HCT116 (cell line): ENCODE results near the gene GDF10. TPM values are rescaled to one million over a fixed set of nuclear protein-coding genes. Genes with fewer than 3 reads are reported as not detected.

Experiments
- ATAC-seq: fragments of 200-7000 bp; cut with Tn5 transposase; 2 replicates; pipeline ENCODE4 v1.9.1; 2020; ENCODE audit warnings: mild to moderate bottlenecking, moderate library complexity
- BruUV-seq: library from RNA; stranded (reverse); fragments of 400-500 nt; replicated peaks from 2 replicates; lab custom pipeline; 2021; lab: Mats Ljungman, UMichigan
- CTCF ChIA-PET: fragments of 300-600 bp; sonication (Branson Sonifier 250); formaldehyde crosslinking; loops from one replicate; lab custom pipeline; 2021; ENCODE audit warnings: antibody characterized with exemption; lab: Charles Lee
- POLR2A ChIA-PET: fragments of 300-600, 350-600 bp; sonication (Branson Sonifier 250); formaldehyde crosslinking; loops from one replicate; lab custom pipeline; 2021; ENCODE audit warnings: antibody characterized with exemption; lab: Charles Lee
- RAD21 ChIA-PET, 2 experiments: fragments of 300-600 bp; sonication (Branson Sonifier 250); formaldehyde crosslinking; loops; one replicate each; lab custom pipeline; 2023; ENCODE audit warnings: low total read pairs in 2 of 2; ENCODE audit not compliant: uncharacterized antibody in 2 of 2, unreplicated experiment in 2 of 2, low non-redundant PET in 1 of 2; lab: Charles Lee
- DNase-seq: peaks from one replicate; pipeline ENCODE4 v3.0.0-alpha.2; 2010; ENCODE audit warnings: low read depth, low spot score
- H2AFZ ChIP-seq: fragments of 200-600 bp; shearing (Covaris generic), sonication (generic); 2 replicates; pipeline ENCODE4 v1.6.1; 2017; ENCODE audit warnings: low read depth, mixed run types, mixed read lengths, antibody characterized with exemption, low read length; ENCODE audit not compliant: poor library complexity, severe bottlenecking
- H3K27ac ChIP-seq: 2 replicates; pipeline ENCODE4 v1.5.1; 2012; ENCODE audit warnings: low read depth, low read length
- H3K27me3 ChIP-seq: fragments of 200-600 bp; sonication (generic); 2 replicates; pipeline ENCODE4 v1.6.1; 2016; ENCODE audit warnings: mixed run types, low read length, mixed read lengths; ENCODE audit not compliant: insufficient read depth
- H3K36me3 ChIP-seq, 2 experiments: fragments of 200-500 bp in 1 of 2; fragments of 200-600 bp in 1 of 2; sonication (Bioruptor generic) in 1 of 2; sonication (generic) in 1 of 2; 2 replicates each; pipeline versions ENCODE4 v1.5.1 to v1.6.1; 2014 to 2016; ENCODE audit warnings: low read length in 2 of 2, inconsistent platforms in 1 of 2, mixed read lengths in 1 of 2, mixed run types in 1 of 2; ENCODE audit not compliant: insufficient read depth in 2 of 2, control insufficient read depth in 1 of 2
- H3K4me1 ChIP-seq, 2 experiments: fragments of 200-600 bp in 1 of 2; sonication (generic) in 1 of 2; 2 replicates each; pipeline versions ENCODE4 v1.5.1 to v1.6.1; 2012 to 2017; ENCODE audit warnings: low read length in 2 of 2, inconsistent platforms in 1 of 2, mild to moderate bottlenecking in 1 of 2, mixed read lengths in 1 of 2, mixed run types in 1 of 2, moderate library complexity in 1 of 2; ENCODE audit not compliant: insufficient read depth in 2 of 2, control insufficient read depth in 1 of 2
- H3K4me2 ChIP-seq: fragments of 200-600 bp; sonication (generic); 2 replicates; pipeline ENCODE4 v1.6.1; 2017; ENCODE audit warnings: mixed run types, low read length, mixed read lengths
- H3K4me3 ChIP-seq, 2 experiments: fragments of 200-600 bp in 1 of 2; sonication (generic) in 1 of 2; replicated peaks in 1 of 2; 2 replicates each; pipeline ENCODE4 v1.5.1; 2011 to 2016; ENCODE audit warnings: low read length in 2 of 2, control low read depth in 1 of 2, low read depth in 1 of 2, mild to moderate bottlenecking in 1 of 2, mixed read lengths in 1 of 2, mixed run types in 1 of 2
- H3K79me2 ChIP-seq: fragments of 200-600 bp; sonication (generic); 2 replicates; pipeline ENCODE4 v1.6.1; 2017; ENCODE audit warnings: mild to moderate bottlenecking, mixed run types, low read length, moderate library complexity, mixed read lengths; ENCODE audit not compliant: insufficient read depth
- H3K9ac ChIP-seq: fragments of 200-600 bp; sonication (generic); 2 replicates; pipeline ENCODE4 v1.6.1; 2016; ENCODE audit warnings: low read length, mixed read lengths
- H3K9me2 ChIP-seq: fragments of 200-600 bp; sonication (generic), shearing (Covaris generic); 2 replicates; pipeline ENCODE4 v1.6.1; 2017; ENCODE audit warnings: mixed run types, mild to moderate bottlenecking, moderate library complexity; ENCODE audit not compliant: insufficient read depth
- H3K9me3 ChIP-seq, 2 experiments: fragments of 200-500 bp in 1 of 2; fragments of 200-600 bp in 1 of 2; sonication (Bioruptor generic) in 1 of 2; sonication (generic) in 1 of 2; 2 replicates each; pipeline ENCODE4 v1.6.1; 2014 to 2017; ENCODE audit warnings: low read length in 2 of 2, mixed read lengths in 2 of 2, inconsistent platforms in 1 of 2, low read depth in 1 of 2, mild to moderate bottlenecking in 1 of 2, mixed run types in 1 of 2, moderate library complexity in 1 of 2; ENCODE audit not compliant: control insufficient read depth in 1 of 2, insufficient read depth in 1 of 2
- H4K20me1 ChIP-seq: fragments of 200-600 bp; sonication (generic), shearing (Covaris generic); 2 replicates; pipeline ENCODE4 v1.6.1; 2017; ENCODE audit warnings: mixed run types, mild to moderate bottlenecking, moderate library complexity; ENCODE audit not compliant: insufficient read depth
- ATF3 ChIP-seq: IDR thresholded peaks from 2 replicates; pipeline ENCODE4 v1.6.1; 2012
- CBX3 ChIP-seq: IDR thresholded peaks from 2 replicates; pipeline ENCODE4 v1.6.1; 2012; ENCODE audit warnings: low read depth
- CEBPB ChIP-seq: IDR thresholded peaks from 2 replicates; pipeline ENCODE4 v1.6.1; 2012; ENCODE audit warnings: low read depth
- EGR1 ChIP-seq: IDR thresholded peaks from 2 replicates; pipeline ENCODE4 v1.6.1; 2012; ENCODE audit warnings: low read depth
- ELF1 ChIP-seq: IDR thresholded peaks from 2 replicates; pipeline ENCODE4 v1.6.1; 2012; ENCODE audit warnings: low read depth, borderline replicate concordance
- EZH2 ChIP-seq: fragments of 200-600 bp; sonication (generic); IDR thresholded peaks from 2 replicates; pipeline ENCODE4 v1.6.1; 2017; ENCODE audit warnings: antibody characterized with exemption, mixed run types
- EZH2phosphoT487 ChIP-seq: fragments of 200-600 bp; IDR thresholded peaks from 2 replicates; pipeline ENCODE4 v1.6.1; 2018; ENCODE audit warnings: antibody characterized with exemption, borderline replicate concordance
- FOSL1 ChIP-seq: IDR thresholded peaks from 2 replicates; pipeline ENCODE4 v1.6.1; 2012; ENCODE audit warnings: low read depth
- POLR2A ChIP-seq: IDR thresholded peaks from 2 replicates; pipeline ENCODE4 v1.7.0; 2011; ENCODE audit warnings: borderline replicate concordance; ENCODE audit not compliant: insufficient read depth, insufficient read length; ENCODE audit errors: extremely low read depth
- POLR2AphosphoS5 ChIP-seq: IDR thresholded peaks from 2 replicates; pipeline ENCODE4 v1.6.1; 2011; ENCODE audit warnings: mild to moderate bottlenecking, low read depth, low read length, moderate library complexity
- RAD21 ChIP-seq: IDR thresholded peaks from 2 replicates; pipeline ENCODE4 v1.6.1; 2012; ENCODE audit warnings: low read depth, mild to moderate bottlenecking
- SIN3A ChIP-seq: IDR thresholded peaks from 2 replicates; pipeline ENCODE4 v1.6.1; 2012; ENCODE audit warnings: low read depth
- SP1 ChIP-seq: IDR thresholded peaks from 2 replicates; pipeline ENCODE4 v1.6.1; 2012; ENCODE audit warnings: low read depth
- SRF ChIP-seq: IDR thresholded peaks from 2 replicates; pipeline ENCODE4 v1.6.1; 2012; ENCODE audit warnings: low read depth
- TCF7L2 ChIP-seq: IDR thresholded peaks from 2 replicates; pipeline ENCODE4 v1.7.0; 2011; ENCODE audit warnings: borderline replicate concordance, inconsistent platforms; ENCODE audit not compliant: insufficient read depth, insufficient read length; ENCODE audit errors: extremely low read depth
- YY1 ChIP-seq: IDR thresholded peaks from 2 replicates; pipeline ENCODE4 v1.6.1; 2011; ENCODE audit warnings: low read length, low read depth, moderate library complexity, mild to moderate bottlenecking; ENCODE audit not compliant: insufficient replicate concordance; ENCODE audit errors: extremely low read depth
- ZFX ChIP-seq: fragments of 450-650 bp; IDR thresholded peaks from 2 replicates; pipeline ENCODE4 v1.6.1; 2017
- intact Hi-C: fragments of 100-400 bp; cut with micrococcal nuclease; formaldehyde crosslinking; loops from 2 replicates; pipeline ENCODE4 v1.10.0; 2022
- total RNA-seq: library from RNA; stranded (reverse); gene quantifications from one replicate; pipeline ENCODE4 v1.2.1, GENCODE V29; 2021; ENCODE audit not compliant: unreplicated experiment
- TF ChIP-seq, protein P1 (sequence below): IDR thresholded peaks from 2 replicates; pipeline ENCODE4 v1.6.1; 2012
- TF ChIP-seq, protein P2 (sequence below): IDR thresholded peaks from 2 replicates; pipeline ENCODE4 v1.6.1; 2011; ENCODE audit warnings: mild to moderate bottlenecking, low read length, moderate library complexity; ENCODE audit not compliant: insufficient replicate concordance; ENCODE audit errors: extremely low read depth

Gene GDF10
- total RNA-seq, 1 experiment from 2014 or later, result not detected

GRCh38 chr10:47359101-47359500 is 59.1 kb downstream of the GDF10 start:
- Histone ChIP-seq H4K20me1 (no peaks in the 10 kb centered on the region), H3K79me2 (no peaks in the 10 kb centered on the region), H3K9me2 (no peaks in the 10 kb centered on the region), H3K4me1 (peaks cover 0 to 12% of the 10 kb centered on the region in 2 experiments; a peak in 1 of 4 replicates), H3K27ac (no peak overlapping the region), H3K4me2 (no peak overlapping the region), H3K36me3 (no peaks in the 10 kb centered on the region), H3K27me3 (no peaks in the 10 kb centered on the region), H2AFZ (no peak overlapping the region), H3K9ac (no peak overlapping the region), H3K9me3 (no peaks in the 10 kb centered on the region), H3K4me3 (no peak overlapping the region)
- DNase-seq, result no peak
- BruUV-seq, result no TSS peak
- TF ChIP-seq ATF3 (no peak), RAD21 (no peak), EGR1 (no peak), POLR2AphosphoS5 (no peak), FOSL1 (no peak), ZFX (no peak), POLR2A (no peak), TCF7L2 (no peak), ELF1 (no peak), CEBPB (no peak)
- intact Hi-C loops, result no loop called here
- ChIA-PET CTCF (no interaction called here), POLR2A (no interaction called here), RAD21 (no interaction called here)
- no peak for ATAC-seq

DNA sequence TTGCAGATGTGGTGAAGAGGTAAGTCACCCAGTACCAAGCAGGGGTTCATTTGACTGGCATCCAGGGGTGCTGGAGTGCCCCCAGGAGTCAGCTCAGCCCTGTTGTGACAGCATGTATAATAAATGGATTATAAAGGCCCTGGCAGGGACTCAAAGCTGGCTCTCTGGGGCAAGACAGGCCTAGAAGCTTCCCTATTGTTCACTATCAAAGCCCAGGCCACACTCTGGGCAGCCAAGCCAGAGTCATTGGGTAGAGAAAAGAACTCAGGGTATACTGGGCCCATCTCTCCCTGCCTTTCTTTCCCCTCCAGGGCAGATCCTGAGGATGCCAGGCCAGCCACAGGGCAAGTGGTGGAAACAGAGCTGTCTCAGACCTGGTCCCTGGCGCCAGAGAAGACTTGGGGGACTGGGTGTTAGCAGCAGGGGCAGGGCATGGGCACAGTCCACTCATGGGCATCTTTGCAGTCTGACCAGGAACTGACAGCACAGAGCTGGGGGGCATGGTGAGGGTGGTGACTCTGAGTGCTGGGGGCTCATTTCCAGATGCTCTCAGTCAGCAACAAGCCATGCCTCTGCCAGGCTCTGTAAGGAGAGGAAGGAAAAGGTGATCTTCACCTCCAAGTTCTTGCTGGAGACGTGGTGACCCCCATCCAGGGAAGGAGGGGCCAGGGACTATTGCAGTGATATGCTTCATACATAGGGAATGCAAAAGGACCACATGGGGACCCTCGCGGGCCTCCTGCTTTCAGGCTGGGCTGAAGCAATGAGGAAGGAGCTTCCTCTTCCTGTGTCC is 59.8 kb downstream of the GDF10 start:
- H3K27ac ChIP-seq, result no peak overlapping the region
- ChIA-PET RAD21 (no interaction called here), POLR2A (no interaction called here), CTCF (no interaction called here)
- peaks cover 0 to 18% of the 10 kb centered on the region in 2 experiments; a peak in 1 of 4 replicates for H3K4me1 ChIP-seq
- H3K4me3 ChIP-seq, result no peak overlapping the region
- H3K9ac ChIP-seq, result no peak overlapping the region
- ATAC-seq (no peak), DNase-seq (no peak)
- no peaks in the 10 kb centered on the region for H3K79me2 ChIP-seq
- intact Hi-C loops, result loop anchor here (5.0 kb wide), 1 partner anchor 77 kb away; no protein-coding TSS in a partner anchor
- H3K9me3 ChIP-seq, result no peaks in the 10 kb centered on the region
- no TSS peak for BruUV-seq
- H3K9me2 ChIP-seq, result no peaks in the 10 kb centered on the region
- H3K4me2 ChIP-seq, result no peak overlapping the region
- no peaks in the 10 kb centered on the region for H4K20me1 ChIP-seq
- H3K36me3 ChIP-seq, result no peaks in the 10 kb centered on the region
- H2AFZ ChIP-seq, result no peak overlapping the region
- no peaks in the 10 kb centered on the region for H3K27me3 ChIP-seq
- TF ChIP-seq EZH2phosphoT487 (no peak), EZH2 (no peak), SIN3A (no peak), YY1 (no peak), ATF3 (no peak), RAD21 (no peak), ZFX (no peak), SRF (no peak), CEBPB (no peak), POLR2AphosphoS5 (no peak), SP1 (no peak), FOSL1 (no peak), EGR1 (no peak), CBX3 (no peak)
- TF ChIP-seq, protein P1, sequence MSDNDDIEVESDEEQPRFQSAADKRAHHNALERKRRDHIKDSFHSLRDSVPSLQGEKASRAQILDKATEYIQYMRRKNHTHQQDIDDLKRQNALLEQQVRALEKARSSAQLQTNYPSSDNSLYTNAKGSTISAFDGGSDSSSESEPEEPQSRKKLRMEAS, result no peak
- TF ChIP-seq, protein P2, sequence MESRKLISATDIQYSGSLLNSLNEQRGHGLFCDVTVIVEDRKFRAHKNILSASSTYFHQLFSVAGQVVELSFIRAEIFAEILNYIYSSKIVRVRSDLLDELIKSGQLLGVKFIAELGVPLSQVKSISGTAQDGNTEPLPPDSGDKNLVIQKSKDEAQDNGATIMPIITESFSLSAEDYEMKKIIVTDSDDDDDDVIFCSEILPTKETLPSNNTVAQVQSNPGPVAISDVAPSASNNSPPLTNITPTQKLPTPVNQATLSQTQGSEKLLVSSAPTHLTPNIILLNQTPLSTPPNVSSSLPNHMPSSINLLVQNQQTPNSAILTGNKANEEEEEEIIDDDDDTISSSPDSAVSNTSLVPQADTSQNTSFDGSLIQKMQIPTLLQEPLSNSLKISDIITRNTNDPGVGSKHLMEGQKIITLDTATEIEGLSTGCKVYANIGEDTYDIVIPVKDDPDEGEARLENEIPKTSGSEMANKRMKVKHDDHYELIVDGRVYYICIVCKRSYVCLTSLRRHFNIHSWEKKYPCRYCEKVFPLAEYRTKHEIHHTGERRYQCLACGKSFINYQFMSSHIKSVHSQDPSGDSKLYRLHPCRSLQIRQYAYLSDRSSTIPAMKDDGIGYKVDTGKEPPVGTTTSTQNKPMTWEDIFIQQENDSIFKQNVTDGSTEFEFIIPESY, result no peak
